Common myeloid progenitor, CD34-positive (primary cell): ENCODE measurements around the gene KLF3.

Experiments used
- CTCF ChIA-PET: fragments of 350-600 bp; sonication (Branson Sonifier 250); formaldehyde crosslinking; loops from one replicate; lab custom pipeline; 2021; ENCODE audit warnings: antibody characterized with exemption; lab: Charles Lee
- POLR2A ChIA-PET: fragments of 350-600 bp; sonication (Branson Sonifier 250); formaldehyde crosslinking; loops from one replicate; lab custom pipeline; 2021; ENCODE audit warnings: antibody characterized with exemption; lab: Charles Lee
- DNase-seq, 3 donors: peaks; one replicate each; pipeline versions ENCODE4 v3.0.0 to v3.0.0-alpha.2; 2013
- H3K27ac ChIP-seq, 2 experiments: 1 replicate in 1 of 2; 2 replicates in 1 of 2; pipeline ENCODE4 v1.7.0; 2013; ENCODE audit warnings: inconsistent platforms in 2 of 2, low read length in 2 of 2, mild to moderate bottlenecking in 2 of 2, low read depth in 1 of 2, moderate library complexity in 1 of 2; ENCODE audit not compliant: severe bottlenecking in 2 of 2, insufficient read depth in 1 of 2, poor library complexity in 1 of 2
- H3K27me3 ChIP-seq, 5 experiments: replicated peaks in 2 of 5; 1 replicate in 3 of 5; 2 replicates in 2 of 5; pipeline versions ENCODE4 v1.6.1 to v1.7.0; 2013; ENCODE audit warnings: low read length in 4 of 5, mild to moderate bottlenecking in 2 of 5, moderate library complexity in 2 of 5, inconsistent platforms in 1 of 5; ENCODE audit not compliant: insufficient read depth in 5 of 5, control insufficient read depth in 4 of 5
- H3K36me3 ChIP-seq, 4 experiments: 1 replicate in 2 of 4; 2 replicates in 2 of 4; pipeline versions ENCODE4 v1.6.1 to v1.7.0; 2013; ENCODE audit warnings: low read length in 3 of 4, control low read depth in 1 of 4, mild to moderate bottlenecking in 1 of 4; ENCODE audit not compliant: control insufficient read depth in 4 of 4, insufficient read depth in 4 of 4
- H3K4me1 ChIP-seq, 4 experiments: 1 replicate in 3 of 4; 2 replicates in 1 of 4; pipeline versions ENCODE4 v1.6.1 to v1.7.1; 2013; ENCODE audit warnings: low read length in 3 of 4, mild to moderate bottlenecking in 3 of 4, control low read depth in 1 of 4, inconsistent platforms in 1 of 4, moderate library complexity in 1 of 4; ENCODE audit not compliant: control insufficient read depth in 4 of 4, insufficient read depth in 4 of 4; ENCODE audit errors: control extremely low read depth in 1 of 4
- H3K4me3 ChIP-seq, 7 experiments: 1 replicate in 4 of 7; 2 replicates in 3 of 7; pipeline versions ENCODE4 v1.5.1 to v1.7.0; 2013; ENCODE audit warnings: mild to moderate bottlenecking in 7 of 7, low read length in 6 of 7, moderate library complexity in 6 of 7, inconsistent platforms in 2 of 7, low read depth in 2 of 7, control low read depth in 1 of 7; ENCODE audit not compliant: insufficient read depth in 4 of 7, control insufficient read depth in 1 of 7; ENCODE audit errors: extremely low read depth in 1 of 7
- H3K9me3 ChIP-seq, 5 experiments: 1 replicate in 4 of 5; 2 replicates in 1 of 5; pipeline versions ENCODE4 v1.6.1 to v1.7.1; 2013; ENCODE audit warnings: low read length in 4 of 5, mild to moderate bottlenecking in 2 of 5, inconsistent platforms in 1 of 5, low read depth in 1 of 5, moderate library complexity in 1 of 5; ENCODE audit not compliant: control insufficient read depth in 4 of 5, insufficient read depth in 2 of 5; ENCODE audit errors: control extremely low read depth in 1 of 5
- WGBS: methylation state at CpG from one replicate; pipeline ENCODE4 v1.1.5; 2013; ENCODE audit not compliant: insufficient coverage; 5-methylcytosine and 5-hydroxymethylcytosine counted together

The KLF3 gene

GRCh38 chr4:38676986-38677385, 13.0 kb downstream of the KLF3 start:
- ChIA-PET POLR2A (no interaction called here), CTCF (interaction anchor here (0.6 to 6.8 kb wide), 10 partner anchors 10 to 586 kb away, joined by 3 to 122 read pairs (median 6); no protein-coding TSS in a partner anchor)
- no peak overlapping the region for H3K27ac ChIP-seq

GRCh38 chr4:38677441-38677840, 13.4 kb downstream of the KLF3 start:
- POLR2A ChIA-PET: interaction anchor here (1.3 kb wide), 1 partner anchor 14 kb away, joined by 3 read pairs; the partner anchor contains the start of gene KLF3
- H3K27me3 ChIP-seq: no peaks in the 10 kb centered on the region
- H3K27ac ChIP-seq: no peak overlapping the region
- 94% methylated on average over 5 of the region's 6 CpGs for WGBS
- no peak for DNase-seq
- H3K36me3 ChIP-seq: peaks cover 8 to 25% (median 15%) of the 10 kb centered on the region in 4 experiments
- CTCF ChIA-PET: interaction anchor here (0.6 to 6.8 kb wide), 8 partner anchors 10 to 587 kb away, joined by 3 to 122 read pairs (median 6); no protein-coding TSS in a partner anchor
- no peaks in the 10 kb centered on the region for H3K9me3 ChIP-seq
- peaks cover 22 to 37% (median 36%) of the 10 kb centered on the region in 4 experiments for H3K4me1 ChIP-seq
- no peak overlapping the region for H3K4me3 ChIP-seq

More at GRCh38 chr4:38676986-38677385, 13.0 kb downstream of the KLF3 start:
- Histone ChIP-seq H3K4me3 (no peak overlapping the region), H3K4me1 (peaks cover 22 to 41% (median 39%) of the 10 kb centered on the region in 4 experiments), H3K9me3 (no peaks in the 10 kb centered on the region), H3K27me3 (no peaks in the 10 kb centered on the region), H3K36me3 (peaks cover 6 to 22% (median 15%) of the 10 kb centered on the region in 4 experiments)
- no peak for DNase-seq
- no CpG with 5 or more reads among the region's 12 CpGs for WGBS

GRCh38 chr4:38678078-38678477, 14.1 kb downstream of the KLF3 start:
- 100% methylated on average over 3 of the region's 5 CpGs for whole genome bisulfite sequencing
- no peak overlapping the region for H3K27ac ChIP-seq

GRCh38 chr4:38679921-38680320, 15.9 kb downstream of the KLF3 start:
- Histone ChIP-seq H3K4me1 (peaks cover 5 to 21% (median 18%) of the 10 kb centered on the region in 4 experiments), H3K9me3 (no peaks in the 10 kb centered on the region), H3K27ac (no peak overlapping the region), H3K4me3 (no peak overlapping the region), H3K27me3 (no peaks in the 10 kb centered on the region), H3K36me3 (peaks cover 8 to 34% (median 21%) of the 10 kb centered on the region in 4 experiments)
- 98% methylated on average over 8 of the region's 8 CpGs for WGBS
- ChIA-PET POLR2A (no interaction called here), CTCF (interaction anchor here (6.5 to 6.8 kb wide), 2 partner anchors 358 to 499 kb away, joined by 79 to 122 read pairs; no protein-coding TSS in a partner anchor)
- DNase-seq: no peak

More at GRCh38 chr4:38678078-38678477, 14.1 kb downstream of the KLF3 start:
- H3K9me3 ChIP-seq: no peaks in the 10 kb centered on the region
- no peak overlapping the region for H3K4me3 ChIP-seq
- peaks cover 8 to 25% (median 15%) of the 10 kb centered on the region in 4 experiments for H3K36me3 ChIP-seq
- H3K4me1 ChIP-seq: peaks cover 18 to 35% (median 33%) of the 10 kb centered on the region in 4 experiments
- DNase-seq: no peak
- ChIA-PET CTCF (interaction anchor here (1.8 to 6.8 kb wide), 4 partner anchors 10 to 498 kb away, joined by 4 to 122 read pairs (median 53); no protein-coding TSS in a partner anchor), POLR2A (interaction anchor here (1.3 kb wide), 1 partner anchor 15 kb away, joined by 3 read pairs; the partner anchor contains the start of gene KLF3)
- H3K27me3 ChIP-seq: no peaks in the 10 kb centered on the region

GRCh38 chr4:38681281-38681991, 17.4 kb downstream of the KLF3 start:
- ChIA-PET POLR2A (interaction anchor here (0.6 kb wide), 1 partner anchor 43 kb away, joined by 3 read pairs; no protein-coding TSS in a partner anchor), CTCF (interaction anchor here (1.1 kb wide), 4 partner anchors 12 to 501 kb away, joined by 3 to 5 read pairs (median 3); no protein-coding TSS in a partner anchor)
- DNase-seq: no peak
- Histone ChIP-seq H3K36me3 (peaks cover 8 to 39% (median 26%) of the 10 kb centered on the region in 4 experiments), H3K4me1 (peaks cover 0 to 12% (median 8%) of the 10 kb centered on the region in 4 experiments), H3K27ac (no peak overlapping the region), H3K9me3 (no peaks in the 10 kb centered on the region), H3K27me3 (no peaks in the 10 kb centered on the region), H3K4me3 (no peak overlapping the region)
- WGBS: over 99% methylated on average over 7 of the region's 12 CpGs

- CTCF ChIA-PET: interaction anchor here (0.7 to 1.5 kb wide), 5 partner anchors 9 to 503 kb away, joined by 3 read pairs; no protein-coding TSS in a partner anchor
- H3K36me3 ChIP-seq: peaks cover 8 to 45% (median 30%) of the 10 kb centered on the region in 4 experiments
- no peaks in the 10 kb centered on the region for H3K9me3 ChIP-seq
- no peaks in the 10 kb centered on the region for H3K27me3 ChIP-seq
- H3K4me3 ChIP-seq: no peak overlapping the region
- POLR2A ChIA-PET: interaction anchor here (0.6 kb wide), 1 partner anchor 44 kb away, joined by 3 read pairs; no protein-coding TSS in a partner anchor
- 100% methylated on average over 1 of the region's 5 CpGs for WGBS
- peak overlapping the region in 1 of 2 experiments; percentile 0 for H3K27ac ChIP-seq
- DNase-seq: no peak
- H3K4me1 ChIP-seq: peaks cover 0 to 12% (median 8%) of the 10 kb centered on the region in 4 experiments
Observed at GRCh38 chr4:38682336-38682735, 18.3 kb downstream of the KLF3 start.
